Mesendoderm (in vitro differentiated cells): Measurements from ENCODE around the gene SLC25A24.
"Not testable (repeated sequence)": the region's sequence is repeated elsewhere in the genome, so short reads cannot be mapped to it uniquely, and the experiment has no call there.

Experiments used
- DNase-seq: peaks from one replicate; pipeline ENCODE4 v3.0.0; 2013
- H2AK5ac ChIP-seq: 2 replicates; pipeline ENCODE4 v1.6.1; 2013; ENCODE audit warnings: low read length, inconsistent platforms
- H2BK120ac ChIP-seq: 2 replicates; pipeline ENCODE4 v1.6.1; 2013; ENCODE audit warnings: low read depth, mild to moderate bottlenecking, low read length, moderate library complexity, mixed read lengths
- H2BK15ac ChIP-seq: replicated peaks from 2 replicates; pipeline ENCODE4 v1.6.1; 2013; ENCODE audit warnings: low read depth, mild to moderate bottlenecking, moderate library complexity
- H2BK5ac ChIP-seq: 2 replicates; pipeline ENCODE4 v1.6.1; 2013; ENCODE audit warnings: low read length, inconsistent platforms
- H3K18ac ChIP-seq: 2 replicates; pipeline ENCODE4 v1.6.1; 2013; ENCODE audit warnings: mild to moderate bottlenecking, low read length, mixed read lengths
- H3K23ac ChIP-seq: one replicate; pipeline ENCODE4 v1.6.1; 2013; ENCODE audit warnings: low read length
- H3K27ac ChIP-seq: 2 replicates; pipeline ENCODE4 v1.5.1; 2013; ENCODE audit warnings: low read depth, mild to moderate bottlenecking, inconsistent platforms, low read length, moderate library complexity
- H3K27me3 ChIP-seq: 2 replicates; pipeline ENCODE4 v1.6.1; 2013; ENCODE audit warnings: low read length, control low read depth, mild to moderate bottlenecking, inconsistent platforms; ENCODE audit not compliant: insufficient read depth, poor library complexity
- H3K36me3 ChIP-seq: 2 replicates; pipeline ENCODE4 v1.6.1; 2013; ENCODE audit warnings: low read length, inconsistent platforms; ENCODE audit not compliant: control insufficient read depth, insufficient read depth
- H3K4ac ChIP-seq: one replicate; pipeline ENCODE4 v1.6.1; 2013; ENCODE audit warnings: low read depth, mild to moderate bottlenecking, low read length, moderate library complexity
- H3K4me1 ChIP-seq: 2 replicates; pipeline ENCODE4 v1.6.1; 2013; ENCODE audit warnings: low read depth, low read length, inconsistent platforms; ENCODE audit not compliant: control insufficient read depth
- H3K4me2 ChIP-seq: 2 replicates; pipeline ENCODE4 v1.6.1; 2013; ENCODE audit warnings: low read length
- H3K4me3 ChIP-seq: 2 replicates; pipeline ENCODE4 v1.5.1; 2013; ENCODE audit warnings: mild to moderate bottlenecking, low read length
- H3K56ac ChIP-seq: one replicate; pipeline ENCODE4 v1.6.1; 2013; ENCODE audit warnings: low read length
- H3K79me1 ChIP-seq: 2 replicates; pipeline ENCODE4 v1.6.1; 2013; ENCODE audit warnings: low read length, inconsistent platforms
- H3K79me2 ChIP-seq: 2 replicates; pipeline ENCODE4 v1.6.1; 2013; ENCODE audit warnings: mild to moderate bottlenecking, low read length; ENCODE audit not compliant: control insufficient read depth, insufficient read depth
- H3K9ac ChIP-seq: 2 replicates; pipeline ENCODE4 v1.6.1; 2013; ENCODE audit warnings: low read length, inconsistent platforms
- H4K5ac ChIP-seq: one replicate; pipeline ENCODE4 v1.6.1; 2013; ENCODE audit warnings: low read length
- H4K8ac ChIP-seq: one replicate; pipeline ENCODE4 v1.6.1; 2013; ENCODE audit warnings: low read depth, mild to moderate bottlenecking, control low read depth, low read length, moderate library complexity
- WGBS: extraction: QIAGEN DNeasy Blood & Tissue Kit; methylation state at CpG from one replicate; pipeline ENCODE4 v1.1.7; 2013; ENCODE audit warnings: low lambda C conversion rate, missing lambda C conversion rate; ENCODE audit not compliant: insufficient coverage; ENCODE audit errors: extremely low coverage; 5-methylcytosine and 5-hydroxymethylcytosine counted together

Gene SLC25A24

DNA sequence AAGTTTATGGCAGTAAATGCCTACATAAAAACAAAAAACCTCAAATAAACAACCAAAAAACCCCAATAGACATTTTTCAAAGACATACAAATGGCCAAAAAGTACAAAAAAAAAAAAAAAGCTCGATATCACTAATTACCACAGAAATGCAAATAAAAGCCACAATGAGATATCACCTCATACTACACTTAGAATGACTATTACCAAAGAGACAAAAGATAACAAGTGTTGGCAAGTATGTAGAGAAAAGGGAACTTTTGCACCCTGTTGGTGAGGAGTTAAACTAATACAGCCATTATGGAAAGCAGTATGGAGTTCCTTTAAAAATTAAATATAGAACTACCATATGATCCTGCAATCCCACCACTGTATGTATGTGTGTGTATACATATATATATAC is 21.1 kb downstream of the SLC25A24 start:
- Histone ChIP-seq H4K5ac (no peak overlapping the region), H3K27ac (no peak overlapping the region), H3K9ac (no peak overlapping the region), H3K79me2 (peaks cover 2% of the 10 kb centered on the region), H2BK15ac (no peak overlapping the region), H3K56ac (no peak overlapping the region), H3K79me1 (peaks cover 3% of the 10 kb centered on the region), H2AK5ac (no peak overlapping the region), H3K4me2 (no peak overlapping the region), H4K8ac (no peak overlapping the region), H3K4me3 (no peak overlapping the region), H3K18ac (no peak overlapping the region), H3K4me1 (no peaks in the 10 kb centered on the region), H2BK120ac (no peak overlapping the region), H3K27me3 (no peaks in the 10 kb centered on the region), H3K36me3 (no peaks in the 10 kb centered on the region), H2BK5ac (no peak overlapping the region), H3K23ac (no peak overlapping the region), H3K4ac (no peak overlapping the region)
- no peak for DNase-seq
- WGBS, result no CpG with 5 or more reads among the region's 1 CpG

DNA sequence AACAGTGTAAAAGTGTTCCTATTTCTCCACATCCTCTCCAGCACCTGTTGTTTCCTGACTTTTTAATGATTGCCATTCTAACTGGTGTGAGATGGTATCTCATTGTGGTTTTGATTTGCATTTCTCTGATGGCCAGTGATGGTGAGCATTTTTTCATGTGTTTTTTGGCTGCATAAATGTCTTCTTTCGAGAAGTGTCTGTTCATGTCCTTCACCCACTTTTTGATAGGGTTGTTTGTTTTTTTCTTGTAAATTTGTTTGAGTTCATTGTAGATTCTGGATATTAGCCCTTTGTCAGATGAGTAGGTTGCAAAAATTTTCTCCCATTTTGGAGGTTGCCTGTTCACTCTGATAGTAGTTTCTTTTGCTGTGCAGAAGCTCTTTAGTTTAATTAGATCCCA is 37.7 kb downstream of the SLC25A24 start:
- not testable (repeated sequence) for H3K56ac ChIP-seq, H3K4ac ChIP-seq, H4K5ac ChIP-seq, H2BK15ac ChIP-seq, H3K36me3 ChIP-seq, H4K8ac ChIP-seq, H3K4me1 ChIP-seq, H3K23ac ChIP-seq, H3K27me3 ChIP-seq, H3K4me2 ChIP-seq, H3K79me2 ChIP-seq, H2BK120ac ChIP-seq, H3K9ac ChIP-seq, H2AK5ac ChIP-seq, H3K79me1 ChIP-seq, H3K27ac ChIP-seq, H3K4me3 ChIP-seq, DNase-seq, H2BK5ac ChIP-seq, H3K18ac ChIP-seq
- no CpG with 5 or more reads among the region's 1 CpG for WGBS

DNA sequence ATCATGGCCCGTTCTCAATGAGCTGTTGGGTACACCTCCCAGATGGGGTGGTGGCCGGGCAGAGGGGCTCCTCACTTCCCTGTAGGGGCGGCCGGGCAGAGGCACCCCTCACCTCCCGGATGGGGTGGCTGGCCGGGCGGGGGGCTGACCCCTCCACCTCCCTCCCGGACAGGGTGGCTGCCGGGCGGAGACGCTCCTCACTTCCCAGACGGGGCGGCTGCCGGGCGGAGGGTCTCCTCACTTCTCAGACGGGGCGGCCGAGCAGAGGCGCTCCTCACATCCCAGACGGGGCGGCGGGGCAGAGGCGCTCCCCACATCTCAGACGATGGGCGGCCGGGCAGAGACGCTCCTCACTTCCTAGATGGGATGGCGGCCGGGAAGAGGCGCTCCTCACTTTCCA is 40.2 kb downstream of the SLC25A24 start:
- not testable (repeated sequence) for H2BK5ac ChIP-seq, H3K4me2 ChIP-seq, H3K4ac ChIP-seq, H3K4me3 ChIP-seq, H3K23ac ChIP-seq, H3K4me1 ChIP-seq, H3K18ac ChIP-seq, H2BK15ac ChIP-seq, H3K79me1 ChIP-seq, H3K27ac ChIP-seq, H3K36me3 ChIP-seq, H2AK5ac ChIP-seq, DNase-seq, H2BK120ac ChIP-seq, H3K27me3 ChIP-seq, H3K9ac ChIP-seq, H4K5ac ChIP-seq, H3K79me2 ChIP-seq, H3K56ac ChIP-seq, H4K8ac ChIP-seq
- no CpG with 5 or more reads among the region's 30 CpGs for WGBS

DNA sequence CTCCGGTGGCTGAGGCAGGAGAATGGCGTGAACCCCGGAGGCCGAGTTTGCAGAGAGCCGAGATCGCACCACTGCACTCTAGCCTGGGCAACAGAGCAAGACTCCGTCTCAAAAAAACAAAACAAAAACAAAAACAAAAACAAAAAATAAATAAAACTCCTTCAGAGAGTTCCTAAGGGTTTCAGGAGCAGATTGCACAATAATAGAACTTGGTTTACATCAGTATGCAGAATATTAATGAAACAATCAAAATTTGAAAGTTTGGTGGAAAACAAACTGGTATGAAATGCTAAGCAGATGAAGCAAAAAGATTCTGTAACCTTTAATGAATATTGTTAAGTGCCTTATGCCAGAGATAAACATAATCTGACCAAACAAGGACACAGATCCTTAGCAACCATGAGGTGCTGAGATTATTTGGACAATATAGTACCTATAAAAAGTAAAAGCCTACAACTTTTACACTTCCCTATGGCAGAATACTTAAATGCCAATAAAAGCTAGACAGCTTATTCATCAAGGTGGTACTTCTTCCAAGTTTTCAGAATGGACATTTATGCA is 41.2 kb downstream of the SLC25A24 start:
- no peak overlapping the region for H3K9ac ChIP-seq
- H3K4me1 ChIP-seq, result no peaks in the 10 kb centered on the region
- H4K5ac ChIP-seq, result no peak overlapping the region
- H2BK120ac ChIP-seq, result no peak overlapping the region
- no peak overlapping the region for H2BK15ac ChIP-seq
- no peak for DNase-seq
- no peak overlapping the region for H3K4me3 ChIP-seq
- no peak overlapping the region for H3K4ac ChIP-seq
- no peaks in the 10 kb centered on the region for H3K79me2 ChIP-seq
- no peak overlapping the region for H2BK5ac ChIP-seq
- WGBS, result no CpG with 5 or more reads among the region's 7 CpGs
- no peak overlapping the region for H3K18ac ChIP-seq
- H2AK5ac ChIP-seq, result no peak overlapping the region
- H3K79me1 ChIP-seq, result no peaks in the 10 kb centered on the region
- H3K23ac ChIP-seq, result no peak overlapping the region
- H3K36me3 ChIP-seq, result no peaks in the 10 kb centered on the region
- H3K27me3 ChIP-seq, result no peaks in the 10 kb centered on the region
- H4K8ac ChIP-seq, result no peak overlapping the region
- H3K56ac ChIP-seq, result no peak overlapping the region
- no peak overlapping the region for H3K27ac ChIP-seq
- no peak overlapping the region for H3K4me2 ChIP-seq

DNA sequence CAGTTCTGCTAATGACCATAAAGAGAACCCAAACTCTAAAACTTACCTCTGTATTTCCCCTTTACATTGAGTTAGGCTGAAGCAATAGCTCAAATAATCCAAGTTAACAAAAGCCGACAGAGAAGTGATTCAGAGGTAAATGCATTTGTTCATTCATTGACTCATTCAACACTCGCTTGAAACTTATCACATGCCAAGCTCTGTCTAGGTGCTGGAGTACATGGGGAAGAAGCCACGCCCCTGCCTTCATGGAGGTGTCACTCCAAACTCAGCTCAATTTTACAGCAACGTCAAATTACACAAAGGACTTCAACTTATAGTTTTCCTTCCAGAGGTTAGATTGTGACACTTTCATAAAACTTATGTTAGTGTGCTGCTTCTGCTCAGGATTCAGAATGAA is 45.8 kb downstream of the SLC25A24 start:
- H2BK120ac ChIP-seq, result no peak overlapping the region
- no peaks in the 10 kb centered on the region for H3K4me1 ChIP-seq
- H2AK5ac ChIP-seq, result no peak overlapping the region
- no peaks in the 10 kb centered on the region for H3K27me3 ChIP-seq
- H3K79me1 ChIP-seq, result peaks cover 3% of the 10 kb centered on the region
- no peak overlapping the region for H3K9ac ChIP-seq
- no peaks in the 10 kb centered on the region for H3K79me2 ChIP-seq
- H3K36me3 ChIP-seq, result peaks cover 9% of the 10 kb centered on the region
- H2BK5ac ChIP-seq, result no peak overlapping the region
- no peak overlapping the region for H3K23ac ChIP-seq
- WGBS, result no CpG with 5 or more reads among the region's 4 CpGs
- no peak overlapping the region for H3K4me2 ChIP-seq
- DNase-seq, result no peak
- H3K4ac ChIP-seq, result no peak overlapping the region
- H4K5ac ChIP-seq, result no peak overlapping the region
- no peak overlapping the region for H3K4me3 ChIP-seq
- H2BK15ac ChIP-seq, result no peak overlapping the region
- H3K56ac ChIP-seq, result no peak overlapping the region
- no peak overlapping the region for H3K27ac ChIP-seq
- no peak overlapping the region for H4K8ac ChIP-seq
- no peak overlapping the region for H3K18ac ChIP-seq

DNA sequence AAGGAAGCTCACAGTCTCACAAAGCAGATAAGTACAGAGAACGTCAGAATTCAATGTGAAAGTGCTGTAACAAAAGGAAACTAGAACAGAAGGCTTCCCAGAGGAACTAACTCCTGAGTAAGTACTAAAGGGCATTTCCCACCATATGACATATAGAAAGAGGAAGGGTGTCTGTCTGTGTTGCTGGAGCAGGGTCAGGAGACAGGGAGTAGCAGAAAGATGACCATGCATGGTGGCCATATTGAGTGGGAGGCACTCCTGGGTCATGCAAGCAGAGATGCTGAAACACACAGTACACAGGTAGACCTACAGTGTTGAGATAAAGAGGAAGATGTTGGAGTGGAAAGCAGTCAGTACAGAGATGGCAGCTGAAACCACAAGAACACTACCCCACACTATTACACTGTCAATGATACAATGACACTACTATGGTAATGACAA is 47.3 kb downstream of the SLC25A24 start:
- H2BK15ac ChIP-seq, result no peak overlapping the region
- no peaks in the 10 kb centered on the region for H3K79me2 ChIP-seq
- no peak overlapping the region for H3K18ac ChIP-seq
- H2BK5ac ChIP-seq, result no peak overlapping the region
- no peak overlapping the region for H3K9ac ChIP-seq
- no peak overlapping the region for H2AK5ac ChIP-seq
- H3K27ac ChIP-seq, result no peak overlapping the region
- no peaks in the 10 kb centered on the region for H3K27me3 ChIP-seq
- H3K36me3 ChIP-seq, result peaks cover 17% of the 10 kb centered on the region
- DNase-seq, result no peak
- H3K23ac ChIP-seq, result no peak overlapping the region
- no peak overlapping the region for H2BK120ac ChIP-seq
- no peak overlapping the region for H3K4ac ChIP-seq
- H3K79me1 ChIP-seq, result peaks cover 3% of the 10 kb centered on the region
- H3K4me2 ChIP-seq, result no peak overlapping the region
- H3K4me3 ChIP-seq, result no peak overlapping the region
- no peaks in the 10 kb centered on the region for H3K4me1 ChIP-seq
- no peak overlapping the region for H4K5ac ChIP-seq
- WGBS, result no CpG with 5 or more reads among the region's 1 CpG
- no peak overlapping the region for H4K8ac ChIP-seq
- H3K56ac ChIP-seq, result no peak overlapping the region
